ENCODE measurements around the gene IFT25. TPM values are rescaled to one million over a fixed set of nuclear protein-coding genes. Genes with fewer than 3 reads are reported as not detected.

Gene IFT25
- total and polyA plus RNA-seq, 2 experiments from 2014 or later: 21.6 to 57.9 TPM

- Histone ChIP-seq H3K4me3 (no peak overlapping the region), H3K27ac (no peak overlapping the region), H3K27me3 (no peaks in the 10 kb centered on the region), H3K36me3 (no peaks in the 10 kb centered on the region), H3K9me3 (ENCODE audit: low read depth) (no peaks in the 10 kb centered on the region), H3K4me1 (ENCODE audit: low read depth) (no peaks in the 10 kb centered on the region)
- DNase-seq (ENCODE audit: low read depth in 1 of 2, low spot score in 1 of 2): no peak
- TF ChIP-seq, protein P1, sequence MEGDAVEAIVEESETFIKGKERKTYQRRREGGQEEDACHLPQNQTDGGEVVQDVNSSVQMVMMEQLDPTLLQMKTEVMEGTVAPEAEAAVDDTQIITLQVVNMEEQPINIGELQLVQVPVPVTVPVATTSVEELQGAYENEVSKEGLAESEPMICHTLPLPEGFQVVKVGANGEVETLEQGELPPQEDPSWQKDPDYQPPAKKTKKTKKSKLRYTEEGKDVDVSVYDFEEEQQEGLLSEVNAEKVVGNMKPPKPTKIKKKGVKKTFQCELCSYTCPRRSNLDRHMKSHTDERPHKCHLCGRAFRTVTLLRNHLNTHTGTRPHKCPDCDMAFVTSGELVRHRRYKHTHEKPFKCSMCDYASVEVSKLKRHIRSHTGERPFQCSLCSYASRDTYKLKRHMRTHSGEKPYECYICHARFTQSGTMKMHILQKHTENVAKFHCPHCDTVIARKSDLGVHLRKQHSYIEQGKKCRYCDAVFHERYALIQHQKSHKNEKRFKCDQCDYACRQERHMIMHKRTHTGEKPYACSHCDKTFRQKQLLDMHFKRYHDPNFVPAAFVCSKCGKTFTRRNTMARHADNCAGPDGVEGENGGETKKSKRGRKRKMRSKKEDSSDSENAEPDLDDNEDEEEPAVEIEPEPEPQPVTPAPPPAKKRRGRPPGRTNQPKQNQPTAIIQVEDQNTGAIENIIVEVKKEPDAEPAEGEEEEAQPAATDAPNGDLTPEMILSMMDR (IDR thresholded peaks at IDR 0.05; ENCODE audit: low read depth, low read length): no peak
Measured at GRCh38 chr1:53930932-53931331, 14.6 kb downstream of the IFT25 start.

DNA sequence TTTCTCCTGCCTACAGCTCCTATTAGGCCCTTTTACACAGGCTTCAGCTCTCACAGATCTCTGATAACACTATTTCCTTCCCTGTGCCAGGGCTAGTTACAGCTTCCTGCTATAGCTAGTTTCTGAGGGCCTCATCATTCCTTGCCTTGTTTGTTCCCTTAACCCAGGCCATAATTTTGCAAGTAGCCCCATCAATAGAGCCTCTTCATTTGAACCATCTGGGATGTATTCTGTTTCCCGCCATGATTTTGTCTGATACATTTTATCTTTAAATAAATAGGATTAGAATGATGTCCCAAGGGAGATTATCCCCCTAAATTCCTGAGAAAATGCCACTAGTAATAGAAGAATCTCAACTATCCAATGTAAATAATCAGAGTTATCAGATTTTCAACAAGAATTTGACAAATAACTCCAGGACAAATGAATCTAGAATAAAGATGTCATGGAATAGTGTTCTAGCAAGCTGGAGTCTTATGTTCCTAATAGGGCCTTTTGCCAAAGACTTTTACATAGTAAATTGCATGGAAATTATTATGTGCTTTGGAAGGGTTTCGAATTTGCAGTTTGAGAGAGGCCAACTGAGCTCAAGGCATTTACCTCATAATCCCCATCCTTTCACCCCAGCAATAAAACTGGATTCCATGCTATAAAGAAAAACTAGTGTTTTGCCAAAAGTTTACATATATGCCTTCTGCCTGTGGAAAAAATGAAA, 16.1 kb downstream of the IFT25 start:
- Histone ChIP-seq H3K4me1 (ENCODE audit: low read depth) (no peaks in the 10 kb centered on the region), H3K27ac (peak overlapping the region; percentile 55), H3K9me3 (ENCODE audit: low read depth) (no peaks in the 10 kb centered on the region), H3K27me3 (no peaks in the 10 kb centered on the region), H3K36me3 (no peaks in the 10 kb centered on the region), H3K4me3 (no peak overlapping the region)
- no peak for DNase-seq (ENCODE audit: low read depth in 1 of 2, low spot score in 1 of 2)
- TF ChIP-seq, protein P1 (IDR thresholded peaks at IDR 0.05; ENCODE audit: low read depth, low read length): no peak

- Histone ChIP-seq H3K27me3 (no peaks in the 10 kb centered on the region), H3K27ac (no peak overlapping the region), H3K9me3 (ENCODE audit: low read depth) (no peaks in the 10 kb centered on the region), H3K4me1 (ENCODE audit: low read depth) (no peaks in the 10 kb centered on the region), H3K4me3 (no peak overlapping the region), H3K36me3 (peaks cover 9% of the 10 kb centered on the region)
- DNase-seq (ENCODE audit: low read depth in 1 of 2, low spot score in 1 of 2): no peak
- TF ChIP-seq, protein P1 (IDR thresholded peaks at IDR 0.05; ENCODE audit: low read depth, low read length): no peak
Measured at GRCh38 chr1:53927376-53927881, 18.1 kb downstream of the IFT25 start.

DNA sequence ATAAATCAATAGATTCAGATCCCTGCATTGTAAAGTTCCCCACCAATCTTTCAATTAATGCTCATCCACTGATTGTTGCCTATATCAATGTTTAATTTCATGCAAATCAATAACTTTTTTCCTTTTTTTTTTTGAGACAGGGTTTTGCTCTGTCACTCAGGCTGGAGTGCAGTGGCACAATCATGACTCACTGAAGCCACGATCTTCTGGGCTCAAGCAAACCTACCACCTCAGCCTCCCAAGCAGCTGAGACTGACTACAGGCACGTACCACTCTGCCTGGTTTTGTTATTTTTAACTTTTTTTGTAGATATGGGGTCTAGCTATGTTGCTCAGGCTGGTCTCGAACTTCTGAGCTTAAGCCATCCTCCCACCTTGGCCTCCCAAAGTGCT, 25.8 kb downstream of the IFT25 start:
- peaks cover 9% of the 10 kb centered on the region for H3K36me3 ChIP-seq
- no peak overlapping the region for H3K27ac ChIP-seq
- no peaks in the 10 kb centered on the region for H3K4me1 ChIP-seq (ENCODE audit: low read depth)
- TF ChIP-seq, protein P1 (IDR thresholded peaks at IDR 0.05; ENCODE audit: low read depth, low read length): no peak
- H3K27me3 ChIP-seq: no peaks in the 10 kb centered on the region
- DNase-seq (ENCODE audit: low read depth in 1 of 2, low spot score in 1 of 2): no peak
- H3K4me3 ChIP-seq: no peak overlapping the region
- H3K9me3 ChIP-seq (ENCODE audit: low read depth): no peaks in the 10 kb centered on the region

- peak in 1 of 2 donors; percentile 47 for DNase-seq (ENCODE audit: low read depth in 1 of 2, low spot score in 1 of 2)
- Histone ChIP-seq H3K36me3 (peaks cover 4% of the 10 kb centered on the region), H3K9me3 (ENCODE audit: low read depth) (no peaks in the 10 kb centered on the region), H3K27me3 (no peaks in the 10 kb centered on the region), H3K27ac (no peak overlapping the region), H3K4me3 (no peak overlapping the region), H3K4me1 (ENCODE audit: low read depth) (no peaks in the 10 kb centered on the region)
- TF ChIP-seq, protein P1 (IDR thresholded peaks at IDR 0.05; ENCODE audit: low read depth, low read length): no peak
Measured at GRCh38 chr1:53918343-53918742, 27.2 kb downstream of the IFT25 start.

Measured in cardiac muscle cell (in vitro differentiated cells and primary cell).